ENCODE data around the gene RBM7. TPM values are rescaled to one million over a fixed set of nuclear protein-coding genes. Genes with fewer than 3 reads are reported as not detected.

Gene RBM7
- total and polyA plus RNA-seq, 2 donors from 2014 or later, result 14.6 to 27.8 TPM

DNA sequence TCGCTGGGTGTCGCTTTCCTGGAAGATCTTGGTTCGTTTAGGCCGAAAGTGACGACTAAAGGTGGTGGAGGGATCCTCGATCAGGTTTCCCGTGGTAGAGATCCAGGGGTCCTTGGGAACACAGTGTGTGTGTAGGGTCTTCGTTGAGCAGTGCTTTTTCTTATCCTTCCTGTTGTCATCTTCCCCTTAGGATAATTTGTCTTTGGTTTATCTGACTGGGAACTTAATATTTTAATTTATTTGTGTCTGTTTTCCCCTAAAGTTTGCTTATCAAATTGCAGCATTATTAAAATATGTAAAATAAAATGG lies 403 bp downstream of the RBM7 start:
- peaks cover 0 to under 1% (median 0%) of the 10 kb centered on the region in 3 donors for H3K36me3 ChIP-seq (ENCODE audit: control insufficient read depth in 2 of 3, insufficient read depth in 3 of 3, low read length in 3 of 3)
- TF ChIP-seq, protein P1, sequence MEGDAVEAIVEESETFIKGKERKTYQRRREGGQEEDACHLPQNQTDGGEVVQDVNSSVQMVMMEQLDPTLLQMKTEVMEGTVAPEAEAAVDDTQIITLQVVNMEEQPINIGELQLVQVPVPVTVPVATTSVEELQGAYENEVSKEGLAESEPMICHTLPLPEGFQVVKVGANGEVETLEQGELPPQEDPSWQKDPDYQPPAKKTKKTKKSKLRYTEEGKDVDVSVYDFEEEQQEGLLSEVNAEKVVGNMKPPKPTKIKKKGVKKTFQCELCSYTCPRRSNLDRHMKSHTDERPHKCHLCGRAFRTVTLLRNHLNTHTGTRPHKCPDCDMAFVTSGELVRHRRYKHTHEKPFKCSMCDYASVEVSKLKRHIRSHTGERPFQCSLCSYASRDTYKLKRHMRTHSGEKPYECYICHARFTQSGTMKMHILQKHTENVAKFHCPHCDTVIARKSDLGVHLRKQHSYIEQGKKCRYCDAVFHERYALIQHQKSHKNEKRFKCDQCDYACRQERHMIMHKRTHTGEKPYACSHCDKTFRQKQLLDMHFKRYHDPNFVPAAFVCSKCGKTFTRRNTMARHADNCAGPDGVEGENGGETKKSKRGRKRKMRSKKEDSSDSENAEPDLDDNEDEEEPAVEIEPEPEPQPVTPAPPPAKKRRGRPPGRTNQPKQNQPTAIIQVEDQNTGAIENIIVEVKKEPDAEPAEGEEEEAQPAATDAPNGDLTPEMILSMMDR (IDR thresholded peaks at IDR 0.05; ENCODE audit: borderline replicate concordance, extremely low read depth, insufficient read depth), result no peak
- H3K9me3 ChIP-seq (ENCODE audit: control insufficient read depth in 2 of 3, insufficient read depth in 1 of 3, low read length in 3 of 3), result no peaks in the 10 kb centered on the region
- no peaks in the 10 kb centered on the region for H3K27me3 ChIP-seq (ENCODE audit: control insufficient read depth, insufficient read depth, low read length)
- no peak for DNase-seq
- peak overlapping the region; percentile 92 to 99 for H3K27ac ChIP-seq (ENCODE audit: low read depth in 2 of 2, low read length in 2 of 2)
- H3K4me3 ChIP-seq (ENCODE audit: low read length in 3 of 3), result peak overlapping the region; percentile 94 to 100 (median 100)
- H3K4me1 ChIP-seq (ENCODE audit: control insufficient read depth in 2 of 3, insufficient read depth in 2 of 3, low read depth in 1 of 3, low read length in 3 of 3), result peaks cover 0 to 16% (median 5%) of the 10 kb centered on the region in 3 donors
- intact Hi-C loops (cut with DNase I), result no loop called here
- H3K9ac ChIP-seq (ENCODE audit: low read length in 3 of 3), result peak overlapping the region; percentile 98 to 99 (median 99)
- FAIRE-seq, result no peak

DNA sequence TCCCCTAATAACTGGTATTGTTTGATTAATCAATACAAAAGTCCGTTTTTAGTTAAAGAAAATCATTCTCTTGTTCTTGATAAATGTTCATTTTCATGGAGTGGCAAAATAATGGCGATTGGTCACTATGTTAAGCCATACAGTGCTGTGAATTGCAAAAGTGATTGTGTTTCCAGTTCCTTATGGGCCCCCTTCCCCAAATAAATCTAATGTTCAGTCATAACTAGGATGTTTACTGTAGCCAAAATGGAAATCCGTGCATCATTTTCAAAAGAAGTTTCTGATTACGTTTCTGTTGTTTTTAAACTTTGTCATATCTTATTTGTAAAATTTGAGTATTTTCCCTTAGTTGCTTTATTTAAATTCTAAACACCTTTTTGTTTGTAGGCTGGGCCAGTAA lies 845 bp downstream of the RBM7 start:
- Histone ChIP-seq H3K27me3 (ENCODE audit: control insufficient read depth, insufficient read depth, low read length) (no peaks in the 10 kb centered on the region), H3K36me3 (ENCODE audit: control insufficient read depth in 2 of 3, insufficient read depth in 3 of 3, low read length in 3 of 3) (peaks cover 0 to 4% (median 2%) of the 10 kb centered on the region in 3 donors), H3K9ac (ENCODE audit: low read length in 3 of 3) (peak overlapping the region; percentile 98 to 99 (median 99)), H3K9me3 (ENCODE audit: control insufficient read depth in 2 of 3, insufficient read depth in 1 of 3, low read length in 3 of 3) (no peaks in the 10 kb centered on the region), H3K4me3 (ENCODE audit: low read length in 3 of 3) (peak overlapping the region; percentile 94 to 100 (median 100)), H3K4me1 (ENCODE audit: control insufficient read depth in 2 of 3, insufficient read depth in 2 of 3, low read depth in 1 of 3, low read length in 3 of 3) (peaks cover 0 to 16% (median 5%) of the 10 kb centered on the region in 3 donors), H3K27ac (ENCODE audit: low read depth in 2 of 2, low read length in 2 of 2) (peak overlapping the region in 1 of 2 donors; percentile 92)
- FAIRE-seq, result no peak
- TF ChIP-seq, protein P1 (IDR thresholded peaks at IDR 0.05; ENCODE audit: borderline replicate concordance, extremely low read depth, insufficient read depth), result no peak
- intact Hi-C loops (cut with DNase I), result no loop called here
- DNase-seq, result peak in 2 of 5 donors; percentile 41 to 48

- no peak for FAIRE-seq
- Histone ChIP-seq H3K27me3 (ENCODE audit: control insufficient read depth, insufficient read depth, low read length) (no peaks in the 10 kb centered on the region), H3K9ac (ENCODE audit: low read length in 3 of 3) (no peak overlapping the region), H3K4me1 (ENCODE audit: control insufficient read depth in 2 of 3, insufficient read depth in 2 of 3, low read depth in 1 of 3, low read length in 3 of 3) (no peaks in the 10 kb centered on the region), H3K36me3 (ENCODE audit: control insufficient read depth in 2 of 3, insufficient read depth in 3 of 3, low read length in 3 of 3) (peaks cover 0 to 6% (median 2%) of the 10 kb centered on the region in 3 donors), H3K4me3 (ENCODE audit: low read length in 3 of 3) (no peak overlapping the region), H3K27ac (ENCODE audit: low read depth in 2 of 2, low read length in 2 of 2) (no peak overlapping the region), H3K9me3 (ENCODE audit: control insufficient read depth in 2 of 3, insufficient read depth in 1 of 3, low read length in 3 of 3) (no peaks in the 10 kb centered on the region)
- DNase-seq, result no peak
- TF ChIP-seq, protein P1 (IDR thresholded peaks at IDR 0.05; ENCODE audit: borderline replicate concordance, extremely low read depth, insufficient read depth), result no peak
- intact Hi-C loops (cut with DNase I), result no loop called here
Observed at GRCh38 chr11:114412946-114413345, 12.5 kb downstream of the RBM7 start.

DNA sequence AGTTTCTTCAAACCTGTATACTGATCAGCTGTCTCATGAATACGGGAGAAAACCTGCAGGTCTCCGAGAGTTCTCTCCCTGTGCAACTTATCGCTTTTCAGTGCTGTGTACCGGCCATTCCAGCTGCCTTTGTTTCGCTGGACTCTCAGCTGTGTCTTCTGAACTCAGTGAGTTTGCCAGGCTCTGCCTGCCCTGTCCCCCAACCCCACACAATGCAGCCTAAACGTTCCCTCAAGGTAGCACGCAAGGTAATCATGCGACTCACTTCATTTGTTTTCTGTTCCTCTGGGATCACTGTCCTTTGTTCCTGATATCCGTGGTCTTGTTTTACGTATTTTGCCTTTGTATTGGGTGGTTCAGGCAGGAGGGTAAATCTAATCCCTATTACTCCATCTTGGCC lies 13.5 kb downstream of the RBM7 start:
- TF ChIP-seq, protein P1 (IDR thresholded peaks at IDR 0.05; ENCODE audit: borderline replicate concordance, extremely low read depth, insufficient read depth), result no peak
- Histone ChIP-seq H3K27ac (ENCODE audit: low read depth in 2 of 2, low read length in 2 of 2) (no peak overlapping the region), H3K27me3 (ENCODE audit: control insufficient read depth, insufficient read depth, low read length) (no peaks in the 10 kb centered on the region), H3K36me3 (ENCODE audit: control insufficient read depth in 2 of 3, insufficient read depth in 3 of 3, low read length in 3 of 3) (peaks cover 0 to 3% (median 2%) of the 10 kb centered on the region in 3 donors), H3K4me3 (ENCODE audit: low read length in 3 of 3) (no peak overlapping the region), H3K9me3 (ENCODE audit: control insufficient read depth in 2 of 3, insufficient read depth in 1 of 3, low read length in 3 of 3) (no peaks in the 10 kb centered on the region), H3K9ac (ENCODE audit: low read length in 3 of 3) (no peak overlapping the region), H3K4me1 (ENCODE audit: control insufficient read depth in 2 of 3, insufficient read depth in 2 of 3, low read depth in 1 of 3, low read length in 3 of 3) (no peaks in the 10 kb centered on the region)
- DNase-seq, result no peak
- intact Hi-C loops (cut with DNase I), result no loop called here
- FAIRE-seq, result no peak

Measured in kidney (tissue), 14 donors.